GM18502 (cell line): ENCODE measurements around the gene GTF3C4.

Experiments
- ATAC-seq: cut with Tn5 transposase; IDR thresholded peaks from one replicate; pipeline ENCODE4 v1.9.1; 2021; ENCODE audit warnings: mild to moderate bottlenecking; ENCODE audit not compliant: unreplicated experiment, poor library complexity

Gene GTF3C4

GRCh38 chr9:132670457-132671391 lies at the start of gene GTF3C4:
TSS of gene GTF3C4 (plus strand) at chr9:132670464. CDS start at chr9:132670599, 135 bp downstream.
- peak; percentile 24 for ATAC-seq

GRCh38 chr9:132622159-132622558 lies 48.1 kb upstream of the GTF3C4 start:
- ATAC-seq = no peak

GRCh38 chr9:132626285-132626684 lies 44.0 kb upstream of the GTF3C4 start:
- ATAC-seq = no peak

GRCh38 chr9:132627106-132627505 lies 43.2 kb upstream of the GTF3C4 start:
- ATAC-seq = no peak

- no peak for ATAC-seq
Measured at GRCh38 chr9:132627594-132627993, 42.7 kb upstream of the GTF3C4 start.

GRCh38 chr9:132628746-132629145 lies 41.5 kb upstream of the GTF3C4 start:
- ATAC-seq = no peak

GRCh38 chr9:132630116-132630515 lies 40.1 kb upstream of the GTF3C4 start:
- ATAC-seq = no peak

GRCh38 chr9:132630811-132631210 lies 39.5 kb upstream of the GTF3C4 start:
- ATAC-seq = no peak

- ATAC-seq = no peak
Measured at GRCh38 chr9:132631280-132631679, 39.0 kb upstream of the GTF3C4 start.

- no peak for ATAC-seq
Measured at GRCh38 chr9:132631685-132632084, 38.6 kb upstream of the GTF3C4 start.

GRCh38 chr9:132632413-132633129 lies 37.7 kb upstream of the GTF3C4 start:
- no peak for ATAC-seq

- no peak for ATAC-seq
Measured at GRCh38 chr9:132634327-132634726, 35.9 kb upstream of the GTF3C4 start.

- ATAC-seq = no peak
Measured at GRCh38 chr9:132637351-132637750, 32.9 kb upstream of the GTF3C4 start.

GRCh38 chr9:132637801-132638200 lies 32.5 kb upstream of the GTF3C4 start:
- ATAC-seq = no peak

- no peak for ATAC-seq
Measured at GRCh38 chr9:132638240-132638639, 32.0 kb upstream of the GTF3C4 start.

GRCh38 chr9:132639322-132639721 lies 30.9 kb upstream of the GTF3C4 start:
- ATAC-seq = no peak

- no peak for ATAC-seq
Measured at GRCh38 chr9:132641216-132641615, 29.0 kb upstream of the GTF3C4 start.

- ATAC-seq = no peak
Measured at GRCh38 chr9:132644251-132644650, 26.0 kb upstream of the GTF3C4 start.

- no peak for ATAC-seq
Measured at GRCh38 chr9:132645306-132645705, 25.0 kb upstream of the GTF3C4 start.

GRCh38 chr9:132645711-132646110 lies 24.6 kb upstream of the GTF3C4 start:
- no peak for ATAC-seq

- ATAC-seq = no peak
Measured at GRCh38 chr9:132646726-132647125, 23.5 kb upstream of the GTF3C4 start.
